Pancreas (tissue), 10 donors: ENCODE measurements around the gene SNIP1. TPM values are rescaled to one million over a fixed set of nuclear protein-coding genes. Genes with fewer than 3 reads are reported as not detected.

Experiments used
- ATAC-seq, 4 donors: fragments of 200-7000 bp; cut with Tn5 transposase; one replicate each; pipeline versions ENCODE4 v1.8.0 to v1.9.1; 2020; ENCODE audit warnings: mild to moderate bottlenecking in 4 of 4, moderate library complexity in 4 of 4
- DNase-seq, 6 donors: peaks; one replicate each; pipeline ENCODE4 v3.0.0-alpha.2; 2020
- FAIRE-seq: peaks from 2 replicates; lab custom pipeline; 2012; peaks lifted over from hg19 to GRCh38; lab: Jason Lieb, UNC
- H3K27ac ChIP-seq, 4 donors: fragments of 200-600 bp; sonication (generic); 1 replicate in 3 of 4; 2 replicates in 1 of 4; pipeline versions ENCODE4 v1.5.0 to v1.8.0; 2020
- H3K27me3 ChIP-seq, 4 donors: fragments of 200-600 bp; one replicate each; pipeline ENCODE4 v1.8.0; 2021
- H3K36me3 ChIP-seq, 3 donors: fragments of 200-600 bp; sonication (generic) in 1 of 3; one replicate each; pipeline versions ENCODE4 v1.5.0 to v1.8.0; 2020 to 2021
- H3K4me1 ChIP-seq, 3 donors: fragments of 200-600 bp; one replicate each; pipeline ENCODE4 v1.8.0; 2021
- H3K4me3 ChIP-seq, 4 donors: fragments of 200-600 bp; sonication (generic) in 2 of 4; one replicate each; pipeline versions ENCODE4 v1.5.0 to v1.8.0; 2020 to 2021
- H3K9me3 ChIP-seq, 4 donors: fragments of 200-600 bp; one replicate each; pipeline ENCODE4 v1.8.0; 2021
- CTCF ChIP-seq, 4 donors: fragments of 200-600 bp; sonication (generic) in 3 of 4; IDR thresholded peaks; one replicate each; pipeline versions ENCODE4 v1.5.0 to v1.8.0; 2021; ENCODE audit warnings: antibody characterized with exemption in 4 of 4
- WGBS, 2 donors: extraction: QIAGEN DNeasy Blood & Tissue Kit; methylation state at CpG; one replicate each; pipeline ENCODE4 v1.1.7; 2013; 5-methylcytosine and 5-hydroxymethylcytosine counted together
- intact Hi-C, 3 donors: fragments of 100-400 bp; cut with DNase I; formaldehyde crosslinking; loops; one replicate each; pipeline versions ENCODE4 v1.11.1 to v1.14.2; 2022
- polyA plus RNA-seq, 2 donors: library from polyadenylated mRNA; stranded (reverse); fragments of 200-250 nt; gene quantifications; one replicate each; pipeline ENCODE4 v1.2.3, GENCODE V29; 2013
- total RNA-seq, 6 donors: library from RNA; stranded (reverse); fragmentation: NEBNext Ultra II Directional in 4 of 6; extraction: Animal tissue kit (Norgen Biotek cat#: 25700) in 4 of 6; gene quantifications; one replicate each; pipeline versions ENCODE4 v1.2.1 to v1.2.4, GENCODE V29; 2021 to 2023
- donor health status: healthy with polysubstance abuse.
- donor health status: DM: no; HTN: no; CAD: no; lungs with moderate emphysema.
- donor health status: DM: no; HTN: no; CAD: no.
- donor health status: control.
- donor health status: control.
- donor health status: Bipolar disorder and iron deficiency.
- donor health status: DM: yes; HTN: yes; CAD: no.
- donor health status: DM: no; HTN: no; CAD: no.
- donor health status: DM: no; HTN: no; CAD: no.
- donor health status: DM: yes; HTN: yes; CAD: no.

The SNIP1 gene
- total and polyA plus RNA-seq, 8 donors = 2.7 to 7.8 (median 6.8) TPM

DNA sequence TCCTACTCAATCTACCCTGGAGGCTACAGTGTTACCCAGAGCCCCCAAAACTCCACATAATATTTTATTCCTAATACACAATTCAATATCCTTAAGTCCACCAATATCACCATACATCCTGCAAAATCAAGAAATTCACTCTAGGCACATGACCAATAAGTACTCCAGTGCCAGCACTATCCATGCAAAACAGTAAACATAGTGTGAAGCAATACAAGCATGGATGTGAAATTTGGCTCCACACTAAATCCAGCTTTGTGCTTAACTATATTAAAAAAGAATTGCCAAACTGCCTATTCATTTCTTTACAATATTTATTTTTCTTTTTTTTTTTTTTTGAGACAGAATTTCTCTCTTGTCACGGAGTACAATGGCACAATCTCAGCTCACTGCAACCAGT is 36.5 kb downstream of the SNIP1 start:
- Histone ChIP-seq H3K36me3 (peaks cover 0 to 3% (median 0%) of the 10 kb centered on the region in 3 donors), H3K27me3 (no peaks in the 10 kb centered on the region), H3K4me3 (no peak overlapping the region), H3K4me1 (peaks cover 0 to 6% (median 0%) of the 10 kb centered on the region in 3 donors), H3K9me3 (no peaks in the 10 kb centered on the region), H3K27ac (no peak overlapping the region)
- ATAC-seq (no peak), FAIRE-seq (no peak), DNase-seq (no peak)
- WGBS, 2 donors = 91 to 100% methylated on average over 1 of the region's 1 CpG
- intact Hi-C loops = no loop called here
- no peak for TF ChIP-seq CTCF (IDR thresholded peaks at IDR 0.05)

DNA sequence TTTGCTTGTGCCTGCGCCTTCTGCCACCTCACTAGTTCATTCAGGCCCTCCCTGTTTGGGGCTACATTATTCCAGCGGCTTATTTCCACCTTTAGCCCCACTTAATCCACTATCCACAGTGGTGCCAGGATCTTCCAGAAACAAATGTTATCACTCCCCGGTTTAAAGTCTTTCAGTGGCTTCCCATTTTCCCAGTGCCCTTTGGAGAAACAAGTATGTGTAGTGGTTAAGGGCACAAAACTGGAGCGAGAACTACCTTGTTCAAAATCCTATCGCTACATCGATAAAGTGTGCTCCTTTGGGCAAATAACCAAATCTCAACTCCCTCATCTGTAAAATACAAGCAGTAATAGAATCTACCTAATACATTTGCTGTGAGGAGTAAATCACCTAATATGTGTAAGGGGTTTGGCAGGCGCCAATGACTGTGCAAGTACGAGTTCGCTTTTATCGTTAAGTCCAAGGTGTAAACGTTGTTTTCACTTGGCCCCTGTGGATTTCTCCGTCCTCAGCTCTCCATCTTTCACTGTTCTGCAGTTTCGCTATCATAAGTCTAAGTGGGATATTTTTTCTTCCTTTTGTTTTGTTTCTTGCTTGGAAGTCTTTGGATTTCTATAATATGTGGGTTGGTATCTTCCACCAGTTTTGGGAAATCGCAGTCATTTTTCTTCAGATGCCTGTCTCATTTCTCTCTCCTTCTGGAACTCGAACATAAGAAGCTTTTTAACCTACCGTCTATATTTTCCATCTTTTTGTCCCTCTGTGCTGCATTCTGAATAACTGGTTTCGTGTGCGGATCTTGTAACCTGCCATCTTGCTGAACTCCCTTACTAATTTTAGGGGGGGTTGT is 38.7 kb downstream of the SNIP1 start:
- no peak for DNase-seq
- peaks cover 0 to 12% (median 0%) of the 10 kb centered on the region in 3 donors for H3K36me3 ChIP-seq

DNA sequence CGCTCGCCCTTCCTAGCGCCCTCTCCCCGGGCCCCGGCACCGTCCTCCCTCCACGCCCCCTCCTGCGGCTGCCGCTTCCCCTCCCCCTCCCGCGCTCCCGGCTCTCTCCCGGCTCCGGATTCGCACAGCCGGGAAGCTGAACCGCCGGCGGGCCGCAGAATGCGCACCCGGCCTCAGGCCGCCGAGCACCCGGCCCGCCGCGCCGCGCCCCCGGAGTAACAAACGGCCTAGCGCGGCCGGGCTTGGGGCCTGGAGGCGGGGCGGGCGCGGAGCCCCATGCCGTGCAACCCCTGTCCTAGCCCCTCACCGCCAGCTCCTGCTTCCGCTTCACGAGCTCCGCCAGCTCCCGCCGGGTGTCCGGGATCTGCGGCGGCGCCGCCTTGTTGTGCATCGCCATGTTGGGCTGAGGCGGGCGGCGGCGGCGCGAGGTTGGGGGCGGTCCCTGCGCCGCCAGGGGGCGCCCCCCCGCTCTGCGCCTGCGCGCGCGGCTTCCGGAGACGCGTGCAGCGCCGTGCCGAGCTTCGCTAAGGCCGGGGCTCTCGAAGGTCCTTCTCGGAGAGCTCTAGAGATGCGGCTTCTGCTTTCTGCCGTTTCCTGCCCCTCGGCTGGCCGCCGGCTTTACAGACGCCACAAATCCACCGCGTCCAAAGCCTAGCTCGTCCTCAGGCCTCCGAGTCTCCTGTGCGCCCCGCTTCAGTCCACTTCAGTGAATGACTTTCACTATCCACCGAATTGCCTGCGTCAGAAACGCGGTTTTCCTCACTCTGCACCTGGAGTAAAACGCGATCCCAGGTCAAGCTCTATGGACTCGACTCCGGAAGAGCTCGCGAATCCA is 39.5 kb downstream of the SNIP1 start, which contains the start of gene MEAF6:
Gene MEAF6, minus strand, starts transcription at position 417 of the 835 bp plus-strand sequence. Its CDS starts 20 bp downstream, at position 397.
- Histone ChIP-seq H3K9me3 (no peaks in the 10 kb centered on the region), H3K27me3 (no peaks in the 10 kb centered on the region), H3K4me3 (peak within 1 kb of the TSS; percentile 84 to 94 (median 90)), H3K36me3 (peaks cover 0 to 12% (median 0%) of the 10 kb centered on the region in 3 donors), H3K27ac (peak within 1 kb of the TSS; percentile 91 to 98 (median 94)), H3K4me1 (peaks cover 0 to 6% (median 0%) of the 10 kb centered on the region in 3 donors)
- no peak for FAIRE-seq
- intact Hi-C loops = no loop called here
- ATAC-seq = peak; percentile 97 to 99 (median 98)
- peak; percentile 74 to 96 (median 86) for DNase-seq
- 0 to 1% methylated on average over 71 to 100 of the region's 100 CpGs for WGBS, 2 donors
- TF ChIP-seq CTCF (IDR thresholded peaks at IDR 0.05) = peak; percentile 45 to 69 (median 62)

More for the DNA sequence above, 38.7 kb downstream of the SNIP1 start:
- H3K27me3 ChIP-seq = no peaks in the 10 kb centered on the region
- peak overlapping the region; percentile 84 to 94 (median 90) for H3K4me3 ChIP-seq
- H3K4me1 ChIP-seq = peaks cover 0 to 6% (median 0%) of the 10 kb centered on the region in 3 donors
- intact Hi-C loops = no loop called here
- peak overlapping the region; percentile 91 to 98 (median 94) for H3K27ac ChIP-seq
- 70 to 72% methylated on average over 18 of the region's 18 CpGs for WGBS, 2 donors
- TF ChIP-seq CTCF (IDR thresholded peaks at IDR 0.05) = no peak
- no peaks in the 10 kb centered on the region for H3K9me3 ChIP-seq
- no peak for FAIRE-seq
- ATAC-seq = no peak

GRCh38 chr1:37513795-37514349 is 40.2 kb downstream of the SNIP1 start:
- peak overlapping the region; percentile 84 to 94 (median 90) for H3K4me3 ChIP-seq
- intact Hi-C loops = no loop called here
- FAIRE-seq (no peak), DNase-seq (peak; percentile 36 to 83 (median 55)), ATAC-seq (peak; percentile 29 to 57 (median 48))
- WGBS, 2 donors = 2% methylated on average over 24 to 26 of the region's 26 CpGs
- no peaks in the 10 kb centered on the region for H3K27me3 ChIP-seq
- peaks cover 0 to 6% (median 0%) of the 10 kb centered on the region in 3 donors for H3K4me1 ChIP-seq
- H3K27ac ChIP-seq = peak overlapping the region; percentile 91 to 98 (median 94)
- TF ChIP-seq CTCF (IDR thresholded peaks at IDR 0.05) = no peak
- peaks cover under 1 to 17% (median 3%) of the 10 kb centered on the region in 3 donors for H3K36me3 ChIP-seq
- no peaks in the 10 kb centered on the region for H3K9me3 ChIP-seq
